IMR-90 (cell line): ENCODE results near the gene CUX1. TPM values are rescaled to one million over a fixed set of nuclear protein-coding genes. Genes with fewer than 3 reads are reported as not detected.

Source experiments
- ATAC-seq: fragments of 200-7000 bp; cut with Tn5 transposase; 2 replicates; pipeline ENCODE4 v1.9.1; 2020; ENCODE audit warnings: low read depth, mild to moderate bottlenecking, moderate library complexity
- BruUV-seq: library from RNA; stranded (reverse); fragments of 400-500 nt; replicated peaks from 2 replicates; lab custom pipeline; 2021; lab: Mats Ljungman, UMichigan
- CTCF ChIA-PET: fragments of 300-600 bp; formaldehyde crosslinking; extraction: SDS; loops from one replicate; lab custom pipeline; 2021; ENCODE audit warnings: antibody characterized with exemption; lab: Yijun Ruan, JAX
- POLR2A ChIA-PET: fragments of 300-600 bp; sonication (Branson Sonifier 250); formaldehyde crosslinking; loops from one replicate; lab custom pipeline; 2022; ENCODE audit warnings: antibody characterized with exemption; ENCODE audit not compliant: unreplicated experiment; lab: Charles Lee
- DNase-seq: peaks from one replicate; pipeline ENCODE4 v3.0.0; 2013
- H2AFZ ChIP-seq: replicated peaks from 2 replicates; pipeline ENCODE3; 2013; ENCODE audit warnings: low read length, mild to moderate bottlenecking; ENCODE audit not compliant: poor library complexity
- H2AK5ac ChIP-seq: 2 replicates; pipeline ENCODE4 v1.6.1; 2013; ENCODE audit warnings: low read depth, low read length, inconsistent platforms
- H2AK9ac ChIP-seq: replicated peaks from 2 replicates; pipeline ENCODE3; 2013; ENCODE audit warnings: mild to moderate bottlenecking, low read depth, low read length, moderate library complexity; ENCODE audit not compliant: poor library complexity
- H2BK120ac ChIP-seq: 2 replicates; pipeline ENCODE4 v1.6.1; 2013; ENCODE audit warnings: low read depth, low read length, inconsistent platforms
- H2BK15ac ChIP-seq: 3 replicates; pipeline ENCODE4 v1.6.1; 2013; ENCODE audit warnings: low read depth, low read length, inconsistent platforms
- H2BK20ac ChIP-seq: 2 replicates; pipeline ENCODE4 v1.6.1; 2013; ENCODE audit warnings: low read depth, mild to moderate bottlenecking, inconsistent platforms, low read length, moderate library complexity
- H2BK5ac ChIP-seq: 2 replicates; pipeline ENCODE4 v1.6.1; 2013; ENCODE audit warnings: mild to moderate bottlenecking, low read depth, low read length, inconsistent platforms; ENCODE audit not compliant: poor library complexity, severe bottlenecking
- H3K14ac ChIP-seq: replicated peaks from 2 replicates; pipeline ENCODE4 v1.6.1; 2013; ENCODE audit warnings: low read depth, low read length, inconsistent platforms
- H3K18ac ChIP-seq: 2 replicates; pipeline ENCODE4 v1.6.1; 2013; ENCODE audit warnings: low read depth, low read length, control low read depth
- H3K23ac ChIP-seq: 2 replicates; pipeline ENCODE4 v1.6.1; 2013; ENCODE audit warnings: low read depth, low read length, inconsistent platforms
- H3K27ac ChIP-seq: 2 replicates; pipeline ENCODE4 v1.5.1; 2013; ENCODE audit warnings: mild to moderate bottlenecking, control low read depth, low read length; ENCODE audit not compliant: insufficient read depth
- H3K27me3 ChIP-seq: 2 replicates; pipeline ENCODE4 v1.6.1; 2013; ENCODE audit warnings: low read length; ENCODE audit not compliant: control insufficient read depth, insufficient read depth
- H3K36me3 ChIP-seq: 2 replicates; pipeline ENCODE4 v1.6.1; 2013; ENCODE audit warnings: low read length, mixed read lengths; ENCODE audit not compliant: control insufficient read depth, insufficient read depth
- H3K4ac ChIP-seq: 2 replicates; pipeline ENCODE4 v1.6.1; 2013; ENCODE audit warnings: low read depth, low read length, inconsistent platforms
- H3K4me1 ChIP-seq: 2 replicates; pipeline ENCODE4 v1.6.1; 2013; ENCODE audit warnings: low read length, mixed read lengths; ENCODE audit not compliant: control insufficient read depth, insufficient read depth
- H3K4me2 ChIP-seq: 2 replicates; pipeline ENCODE4 v1.6.1; 2013; ENCODE audit warnings: low read depth, mild to moderate bottlenecking, control low read depth, low read length, moderate library complexity
- H3K4me3 ChIP-seq: 2 replicates; pipeline ENCODE4 v1.5.1; 2013; ENCODE audit warnings: low read depth, mild to moderate bottlenecking, control low read depth, low read length, moderate library complexity; ENCODE audit not compliant: insufficient read depth
- H3K56ac ChIP-seq: 2 replicates; pipeline ENCODE4 v1.6.1; 2013; ENCODE audit warnings: low read length, inconsistent platforms; ENCODE audit not compliant: insufficient read depth; ENCODE audit errors: extremely low read depth
- H3K79me1 ChIP-seq, 2 experiments: 2 replicates each; pipeline ENCODE4 v1.6.1; 2013; ENCODE audit warnings: low read length in 2 of 2, inconsistent platforms in 1 of 2, low read depth in 1 of 2
- H3K9ac ChIP-seq: 2 replicates; pipeline ENCODE4 v1.6.1; 2013; ENCODE audit warnings: low read depth, low read length, control low read depth
- H3K9me1 ChIP-seq: 2 replicates; pipeline ENCODE4 v1.6.1; 2013; ENCODE audit warnings: low read length, inconsistent platforms; ENCODE audit not compliant: insufficient read depth
- H3K9me3 ChIP-seq: 2 replicates; pipeline ENCODE4 v1.6.1; 2013; ENCODE audit warnings: low read length; ENCODE audit not compliant: control insufficient read depth, insufficient read depth
- H4K20me1 ChIP-seq: 2 replicates; pipeline ENCODE4 v1.6.1; 2013; ENCODE audit warnings: low read length, inconsistent platforms; ENCODE audit not compliant: insufficient read depth
- H4K5ac ChIP-seq: 2 replicates; pipeline ENCODE4 v1.6.1; 2013; ENCODE audit warnings: mild to moderate bottlenecking, low read depth, low read length, control low read depth
- H4K8ac ChIP-seq, 2 experiments: 2 replicates each; pipeline ENCODE4 v1.6.1; 2013; ENCODE audit warnings: low read depth in 2 of 2, low read length in 2 of 2, control low read depth in 1 of 2, inconsistent platforms in 1 of 2
- H4K91ac ChIP-seq: 2 replicates; pipeline ENCODE4 v1.6.1; 2013; ENCODE audit warnings: low read depth, low read length, inconsistent platforms; ENCODE audit not compliant: insufficient read depth
- BHLHE40 ChIP-seq: fragments of 150-350 bp; IDR thresholded peaks from 2 replicates; pipeline ENCODE4 v1.6.1; 2016; ENCODE audit warnings: mild to moderate bottlenecking, low read depth, low read length
- CHD1 ChIP-seq: IDR thresholded peaks from 2 replicates; pipeline ENCODE4 v1.6.1; 2012; ENCODE audit warnings: low read depth, low read length, improper control_type of control experiment
- MAFK ChIP-seq: IDR thresholded peaks from 2 replicates; pipeline ENCODE4 v1.6.1; 2012; ENCODE audit warnings: low read depth, low read length, improper control_type of control experiment
- MAZ ChIP-seq: IDR thresholded peaks from 2 replicates; pipeline ENCODE4 v1.6.1; 2012; ENCODE audit warnings: low read depth, mild to moderate bottlenecking, low read length, improper control_type of control experiment, moderate library complexity, borderline replicate concordance
- POLR2A ChIP-seq: IDR thresholded peaks from 2 replicates; pipeline ENCODE4 v1.6.1; 2012; ENCODE audit warnings: mild to moderate bottlenecking, low read depth, low read length
- RCOR1 ChIP-seq: IDR thresholded peaks from 2 replicates; pipeline ENCODE4 v1.6.1; 2012; ENCODE audit warnings: mild to moderate bottlenecking, low read length, improper control_type of control experiment; ENCODE audit not compliant: insufficient replicate concordance
- RFX5 ChIP-seq: IDR thresholded peaks from 2 replicates; pipeline ENCODE4 v1.8.0; 2012; ENCODE audit warnings: low read depth, mild to moderate bottlenecking, low read length, moderate library complexity
- USF2 ChIP-seq: fragments of 150-350 bp; IDR thresholded peaks from 2 replicates; pipeline ENCODE4 v1.6.1; 2017; ENCODE audit warnings: mild to moderate bottlenecking, antibody characterized with exemption, low read length, low read depth
- WGBS, 2 experiments: methylation state at CpG; one replicate each; pipeline versions ENCODE4 v1.1.5 to v1.1.7; 2013; ENCODE audit warnings: missing lambda C conversion rate in 2 of 2; ENCODE audit not compliant: insufficient read length in 1 of 2; ENCODE audit errors: extremely low coverage in 2 of 2; 5-methylcytosine and 5-hydroxymethylcytosine counted together
- dilution Hi-C: fragments of 300-500 bp; cut with HindIII; formaldehyde crosslinking; loops from one replicate; pipeline ENCODE4 v1.14.3; 2018; ENCODE audit warnings: low sequenced_read_pairs; ENCODE audit not compliant: unreplicated experiment
- in situ Hi-C: fragments of 300-500 bp; cut with MboI; formaldehyde crosslinking; loops from 3 replicates; pipeline ENCODE4 v1.14.3; 2019; ENCODE audit warnings: low sequenced_read_pairs, inconsistent platforms, mixed read lengths
- intact Hi-C: fragments of 100-400 bp; cut with micrococcal nuclease; formaldehyde crosslinking; loops from 2 replicates; pipeline ENCODE4 v1.10.0; 2022
- polyA plus RNA-seq, 3 experiments: library from polyadenylated mRNA; depleted of rRNA; stranded (reverse); fragments of >200 nt; gene quantifications; 2 replicates each; pipeline ENCODE4 v1.2.3, GENCODE V29; 2012; ENCODE audit warnings: low replicate concordance in 1 of 3
- total RNA-seq: library from RNA; depleted of rRNA; stranded (reverse); fragments of >200 nt; gene quantifications from 2 replicates; pipeline ENCODE4 v1.2.3, GENCODE V29; 2012

CUX1 gene
- total and polyA plus RNA-seq, 2 of the 4 experiments (the other 2 are of a cell fraction) = 19.7 to 46.4 TPM

- Histone ChIP-seq H3K79me1 (peaks cover 0 to 8% of the 10 kb centered on the region in 2 experiments; a peak in 1 of 4 replicates), H4K20me1 (peaks cover 12% of the 10 kb centered on the region; the same call in 1 of the 2 replicates), H2BK15ac (no peak overlapping the region), H2AFZ (no peak overlapping the region), H3K4ac (no peak overlapping the region), H3K18ac (no peak overlapping the region), H2BK20ac (no peak overlapping the region), H3K9me1 (no peaks in the 10 kb centered on the region), H3K27me3 (peaks cover 3% of the 10 kb centered on the region; the same call in 1 of the 2 replicates), H3K4me2 (no peak overlapping the region), H3K14ac (no peak overlapping the region), H3K27ac (no peak overlapping the region), H2AK9ac (no peak overlapping the region), H4K91ac (no peak overlapping the region), H4K5ac (no peak overlapping the region), H3K36me3 (no peaks in the 10 kb centered on the region), H3K9me3 (no peaks in the 10 kb centered on the region), H3K9ac (no peak overlapping the region), H2BK120ac (no peak overlapping the region), H4K8ac (no peak overlapping the region), H3K4me3 (no peak overlapping the region), H3K23ac (no peak overlapping the region), H2BK5ac (no peak overlapping the region), H3K4me1 (peaks cover 4% of the 10 kb centered on the region; the same call in 1 of the 2 replicates), H2AK5ac (no peak overlapping the region), H3K56ac (no peak overlapping the region)
- in situ Hi-C loops (no loop called here), intact Hi-C loops (no loop called here), dilution Hi-C loops (no loop called here)
- no peak for ATAC-seq
- POLR2A ChIA-PET = no interaction called here
- DNase-seq = no peak
- whole genome bisulfite sequencing, 2 experiments = no CpG with 5 or more reads among the region's 9 CpGs
- CTCF ChIA-PET = no interaction called here
- TF ChIP-seq MAFK (no peak), CHD1 (no peak), MAZ (no peak), RCOR1 (no peak), BHLHE40 (no peak), USF2 (no peak), RFX5 (no peak), POLR2A (no peak)
- BruUV-seq = no TSS peak
Observed at GRCh38 chr7:102289057-102289456, 471.6 kb downstream of the CUX1 start.
